ENCODE data around the gene MRPL53.

MRPL53 gene

GRCh38 chr2:74426181-74426758 is 46.2 kb downstream of the MRPL53 start:
- TF ChIP-seq CTCF (IDR thresholded peaks at IDR 0.05; ENCODE audit: control insufficient read depth, extremely low read depth, insufficient read depth) = no peak
- H3K4me3 ChIP-seq (ENCODE audit: low read depth, low read length) = no peak overlapping the region
- no peak for DNase-seq (ENCODE audit: low read depth)

- TF ChIP-seq CTCF (IDR thresholded peaks at IDR 0.05; ENCODE audit: control insufficient read depth, extremely low read depth, insufficient read depth) = no peak
- DNase-seq (ENCODE audit: low read depth) = no peak
Observed at GRCh38 chr2:74425523-74425922, 47.0 kb downstream of the MRPL53 start.

GRCh38 chr2:74424995-74425406 is 47.5 kb downstream of the MRPL53 start:
- no peak for DNase-seq (ENCODE audit: low read depth)
- no peak overlapping the region for H3K4me3 ChIP-seq (ENCODE audit: low read depth, low read length)
- TF ChIP-seq CTCF (IDR thresholded peaks at IDR 0.05; ENCODE audit: control insufficient read depth, extremely low read depth, insufficient read depth) = no peak

More at GRCh38 chr2:74425523-74425922, 47.0 kb downstream of the MRPL53 start:
- no peak overlapping the region for H3K4me3 ChIP-seq (ENCODE audit: low read depth, low read length)

GRCh38 chr2:74424139-74424992 is 48.1 kb downstream of the MRPL53 start:
- no peak for DNase-seq (ENCODE audit: low read depth)
- H3K4me3 ChIP-seq (ENCODE audit: low read depth, low read length) = no peak overlapping the region
- no peak for TF ChIP-seq CTCF (IDR thresholded peaks at IDR 0.05; ENCODE audit: control insufficient read depth, extremely low read depth, insufficient read depth)

- no peak overlapping the region for H3K4me3 ChIP-seq (ENCODE audit: low read depth, low read length)
- DNase-seq (ENCODE audit: low read depth) = no peak
- no peak for TF ChIP-seq CTCF (IDR thresholded peaks at IDR 0.05; ENCODE audit: control insufficient read depth, extremely low read depth, insufficient read depth)
Observed at GRCh38 chr2:74423231-74424095, 49.0 kb downstream of the MRPL53 start.
